Measurements from ENCODE around the gene KIF3C.

DNA sequence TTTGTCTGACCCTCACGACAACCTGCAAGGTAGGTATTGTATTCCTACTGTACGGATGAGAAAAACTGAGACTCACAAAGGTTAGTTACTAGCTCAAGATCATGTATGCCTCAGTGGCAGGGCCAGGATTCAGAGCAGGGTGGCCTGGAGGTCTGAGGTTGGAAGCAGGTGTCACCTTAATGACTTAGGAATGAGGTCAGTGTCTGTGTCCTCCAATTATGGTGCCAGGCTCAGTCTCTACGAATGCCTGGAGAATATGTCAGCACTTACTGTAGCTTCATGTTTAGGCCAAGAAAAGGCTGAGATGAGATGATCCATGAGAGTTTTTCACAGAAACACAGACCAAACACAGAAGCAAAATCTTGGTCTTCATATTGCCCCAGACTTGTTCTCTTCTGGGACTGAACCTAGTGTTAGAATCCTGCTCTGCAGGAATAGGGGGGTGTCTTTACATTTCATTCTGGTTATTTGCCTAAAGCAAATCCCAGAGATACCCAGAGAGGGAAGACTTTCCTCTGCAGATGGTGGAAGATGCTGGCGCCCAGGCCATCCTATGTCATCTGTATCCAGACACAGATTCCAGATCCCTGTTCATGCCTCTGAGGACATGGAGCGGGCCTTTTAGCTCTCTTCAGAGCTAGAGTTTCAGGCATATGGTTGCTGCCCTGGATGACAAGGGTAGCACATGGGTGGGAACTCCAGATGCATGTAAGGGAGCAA lies 35.3 kb upstream of the KIF3C start:
- TF ChIP-seq, protein P1, sequence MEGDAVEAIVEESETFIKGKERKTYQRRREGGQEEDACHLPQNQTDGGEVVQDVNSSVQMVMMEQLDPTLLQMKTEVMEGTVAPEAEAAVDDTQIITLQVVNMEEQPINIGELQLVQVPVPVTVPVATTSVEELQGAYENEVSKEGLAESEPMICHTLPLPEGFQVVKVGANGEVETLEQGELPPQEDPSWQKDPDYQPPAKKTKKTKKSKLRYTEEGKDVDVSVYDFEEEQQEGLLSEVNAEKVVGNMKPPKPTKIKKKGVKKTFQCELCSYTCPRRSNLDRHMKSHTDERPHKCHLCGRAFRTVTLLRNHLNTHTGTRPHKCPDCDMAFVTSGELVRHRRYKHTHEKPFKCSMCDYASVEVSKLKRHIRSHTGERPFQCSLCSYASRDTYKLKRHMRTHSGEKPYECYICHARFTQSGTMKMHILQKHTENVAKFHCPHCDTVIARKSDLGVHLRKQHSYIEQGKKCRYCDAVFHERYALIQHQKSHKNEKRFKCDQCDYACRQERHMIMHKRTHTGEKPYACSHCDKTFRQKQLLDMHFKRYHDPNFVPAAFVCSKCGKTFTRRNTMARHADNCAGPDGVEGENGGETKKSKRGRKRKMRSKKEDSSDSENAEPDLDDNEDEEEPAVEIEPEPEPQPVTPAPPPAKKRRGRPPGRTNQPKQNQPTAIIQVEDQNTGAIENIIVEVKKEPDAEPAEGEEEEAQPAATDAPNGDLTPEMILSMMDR (IDR thresholded peaks at IDR 0.05; ENCODE audit: poor library complexity), result no peak
- TF ChIP-seq EZH2 (IDR thresholded peaks at IDR 0.05; ENCODE audit: borderline replicate concordance), result no peak

Measured in hepatocyte (in vitro differentiated cells).